BE2C (cell line): Measurements from ENCODE around the gene RPL32.

Experiments used
- DNase-seq: peaks from one replicate; pipeline ENCODE4 v3.0.0-alpha.2; 2020
- H3K27me3 ChIP-seq: fragments of 250-450 bp; sonication (Bioruptor Pico); 2 replicates; pipeline ENCODE4 v1.5.1; 2020; ENCODE audit warnings: mild to moderate bottlenecking
- H3K36me3 ChIP-seq: fragments of 250-450 bp; sonication (Bioruptor Pico); 2 replicates; pipeline ENCODE4 v1.5.1; 2020; ENCODE audit warnings: mild to moderate bottlenecking
- H3K4me1 ChIP-seq: fragments of 250-450 bp; sonication (Bioruptor Pico); 2 replicates; pipeline ENCODE4 v1.5.1; 2020
- H3K4me3 ChIP-seq: 2 replicates; pipeline ENCODE4 v1.5.1; 2011; ENCODE audit warnings: low read depth, low read length
- H3K9me3 ChIP-seq: fragments of 250-450 bp; sonication (Bioruptor Pico); 2 replicates; pipeline ENCODE4 v1.5.1; 2020
- TF ChIP-seq, protein P1 (sequence below): IDR thresholded peaks from 2 replicates; pipeline ENCODE4 v1.5.1; 2012; ENCODE audit warnings: mild to moderate bottlenecking, low read depth, low read length

The RPL32 gene

DNA sequence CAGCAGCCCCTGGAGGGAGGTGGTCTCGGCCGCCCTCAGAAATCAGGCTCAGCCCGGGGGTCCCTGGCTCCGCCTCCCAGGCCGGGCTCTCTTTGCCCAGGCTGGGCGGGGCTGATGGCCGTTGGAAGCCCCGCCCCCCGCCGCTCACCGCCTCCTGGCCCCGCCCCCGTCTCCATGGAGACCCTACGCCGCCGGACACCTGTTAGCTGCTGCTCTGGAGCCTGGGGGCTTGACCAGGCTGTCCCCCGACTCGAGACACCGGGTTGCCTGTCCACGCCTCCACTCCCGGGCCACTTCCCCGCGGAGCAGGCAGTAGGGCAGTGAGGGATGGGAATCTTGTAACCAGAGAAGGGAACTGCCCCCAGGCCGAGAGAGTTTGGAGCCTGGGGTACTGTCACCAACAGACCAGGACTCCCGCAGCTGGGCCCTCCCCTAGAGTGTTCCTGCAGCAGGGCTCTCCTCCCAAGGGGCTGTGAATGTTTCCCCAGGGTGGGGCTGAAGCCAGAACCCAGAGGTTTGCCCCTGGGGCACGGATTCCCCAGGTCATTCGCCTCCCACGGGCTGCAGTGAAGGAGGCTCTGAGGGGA, 27.8 kb upstream of the RPL32 start:
- Histone ChIP-seq H3K4me3 (no peak overlapping the region), H3K9me3 (no peaks in the 10 kb centered on the region), H3K27me3 (no peaks in the 10 kb centered on the region), H3K4me1 (peaks cover 4% of the 10 kb centered on the region; the same call in 1 of the 2 replicates), H3K36me3 (no peaks in the 10 kb centered on the region)
- peak; percentile 73 for DNase-seq
- TF ChIP-seq, protein P1, sequence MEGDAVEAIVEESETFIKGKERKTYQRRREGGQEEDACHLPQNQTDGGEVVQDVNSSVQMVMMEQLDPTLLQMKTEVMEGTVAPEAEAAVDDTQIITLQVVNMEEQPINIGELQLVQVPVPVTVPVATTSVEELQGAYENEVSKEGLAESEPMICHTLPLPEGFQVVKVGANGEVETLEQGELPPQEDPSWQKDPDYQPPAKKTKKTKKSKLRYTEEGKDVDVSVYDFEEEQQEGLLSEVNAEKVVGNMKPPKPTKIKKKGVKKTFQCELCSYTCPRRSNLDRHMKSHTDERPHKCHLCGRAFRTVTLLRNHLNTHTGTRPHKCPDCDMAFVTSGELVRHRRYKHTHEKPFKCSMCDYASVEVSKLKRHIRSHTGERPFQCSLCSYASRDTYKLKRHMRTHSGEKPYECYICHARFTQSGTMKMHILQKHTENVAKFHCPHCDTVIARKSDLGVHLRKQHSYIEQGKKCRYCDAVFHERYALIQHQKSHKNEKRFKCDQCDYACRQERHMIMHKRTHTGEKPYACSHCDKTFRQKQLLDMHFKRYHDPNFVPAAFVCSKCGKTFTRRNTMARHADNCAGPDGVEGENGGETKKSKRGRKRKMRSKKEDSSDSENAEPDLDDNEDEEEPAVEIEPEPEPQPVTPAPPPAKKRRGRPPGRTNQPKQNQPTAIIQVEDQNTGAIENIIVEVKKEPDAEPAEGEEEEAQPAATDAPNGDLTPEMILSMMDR = no peak

DNA sequence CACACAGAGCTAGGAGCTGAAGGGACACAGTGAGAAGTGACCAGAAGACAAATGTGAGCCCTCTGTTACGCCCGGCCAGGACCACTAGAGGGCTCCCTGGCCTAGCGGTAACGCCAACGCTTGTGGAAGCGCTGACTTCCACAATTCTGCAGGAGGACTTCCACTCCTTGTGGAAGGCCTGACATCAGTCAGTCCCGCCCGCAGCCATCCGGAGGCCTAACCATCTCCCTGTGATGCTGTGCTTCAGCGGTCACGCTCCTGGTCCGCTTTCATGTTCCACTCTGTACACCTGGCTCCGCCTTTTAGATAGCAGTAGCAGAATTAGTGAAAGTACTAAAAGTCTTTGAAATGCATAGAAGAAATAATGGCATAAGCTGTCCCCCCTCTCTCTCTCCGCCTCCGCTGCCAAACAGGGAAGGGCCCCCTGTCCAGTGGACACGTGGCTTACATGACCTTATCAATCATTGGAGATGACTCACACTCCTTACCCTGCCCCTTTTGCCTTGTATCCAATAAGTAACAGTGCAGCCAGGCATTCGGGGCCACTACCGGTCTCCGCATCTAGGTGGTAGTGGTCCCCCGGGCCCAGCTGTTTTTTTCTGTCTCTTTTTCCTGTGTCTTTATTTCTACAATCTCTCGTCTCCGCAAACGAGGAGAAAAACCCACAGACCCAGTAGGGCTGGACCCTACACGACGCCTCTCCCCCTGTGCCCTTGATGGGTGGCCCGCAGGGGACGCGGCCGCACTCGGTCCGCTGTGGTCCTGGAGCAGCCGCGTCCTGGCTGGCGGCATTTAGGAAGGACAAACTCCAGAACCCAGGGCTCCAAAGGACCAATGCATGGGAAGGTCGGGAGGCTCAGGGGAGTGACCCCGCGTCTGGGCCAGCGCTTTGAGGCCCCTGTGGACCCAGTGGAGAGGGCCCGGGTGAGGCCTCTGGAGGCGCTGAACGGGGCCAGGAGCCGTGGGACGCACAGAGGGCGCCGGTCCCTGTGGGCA, 27.0 kb upstream of the RPL32 start:
- Histone ChIP-seq H3K36me3 (no peaks in the 10 kb centered on the region), H3K9me3 (no peaks in the 10 kb centered on the region), H3K4me3 (no peak overlapping the region), H3K4me1 (peaks cover 4% of the 10 kb centered on the region; the same call in 1 of the 2 replicates), H3K27me3 (no peaks in the 10 kb centered on the region)
- DNase-seq = peak; percentile 81
- TF ChIP-seq, protein P1 = peak; percentile 78

DNA sequence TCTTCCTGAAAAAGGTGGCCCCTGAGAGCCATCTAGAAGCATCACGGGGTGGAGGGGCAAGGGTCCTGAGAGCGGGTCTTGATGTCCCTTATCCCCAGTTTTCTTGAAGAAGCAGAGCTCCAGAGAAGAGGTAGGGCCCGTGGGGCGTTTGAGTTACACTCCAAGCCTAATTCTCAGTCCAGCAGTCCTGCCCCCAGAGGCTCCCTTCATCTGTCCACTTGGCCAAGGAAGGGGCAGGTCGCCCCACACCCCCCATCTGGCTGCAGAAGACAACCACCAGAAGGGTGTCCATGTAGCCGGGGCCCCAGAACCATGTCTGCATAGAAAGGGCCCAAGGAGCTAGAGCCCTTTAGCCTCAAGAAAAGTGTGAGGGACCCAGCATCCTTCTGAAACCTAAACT, 25.5 kb upstream of the RPL32 start:
- H3K9me3 ChIP-seq = no peaks in the 10 kb centered on the region
- no peak overlapping the region for H3K4me3 ChIP-seq
- no peak for DNase-seq
- TF ChIP-seq, protein P1 = no peak
- H3K36me3 ChIP-seq = no peaks in the 10 kb centered on the region
- no peaks in the 10 kb centered on the region for H3K27me3 ChIP-seq
- H3K4me1 ChIP-seq = peaks cover 4% of the 10 kb centered on the region; the same call in 1 of the 2 replicates

DNA sequence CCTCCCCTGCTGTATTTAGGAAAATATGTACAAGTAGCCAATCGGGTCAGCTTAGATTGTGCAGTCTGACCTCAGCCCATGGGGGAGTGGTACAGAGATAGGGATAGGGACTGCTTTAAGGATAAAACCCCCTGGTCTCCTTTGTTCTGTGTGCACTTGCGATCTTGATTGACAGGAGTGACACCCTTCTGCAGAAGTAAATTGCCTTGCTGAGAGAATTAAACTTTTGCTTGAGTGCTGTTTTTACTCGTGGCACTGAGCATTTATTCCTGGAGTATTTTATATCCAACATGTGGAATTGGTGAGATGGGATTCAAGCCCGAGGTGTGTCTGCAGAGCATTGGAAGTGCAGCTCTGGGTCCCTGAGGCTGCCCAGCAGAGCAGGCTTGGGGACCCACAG, 23.9 kb upstream of the RPL32 start:
- Histone ChIP-seq H3K36me3 (no peaks in the 10 kb centered on the region), H3K27me3 (no peaks in the 10 kb centered on the region), H3K4me1 (peaks cover 4% of the 10 kb centered on the region; the same call in 1 of the 2 replicates), H3K4me3 (no peak overlapping the region), H3K9me3 (no peaks in the 10 kb centered on the region)
- TF ChIP-seq, protein P1 = no peak
- no peak for DNase-seq

DNA sequence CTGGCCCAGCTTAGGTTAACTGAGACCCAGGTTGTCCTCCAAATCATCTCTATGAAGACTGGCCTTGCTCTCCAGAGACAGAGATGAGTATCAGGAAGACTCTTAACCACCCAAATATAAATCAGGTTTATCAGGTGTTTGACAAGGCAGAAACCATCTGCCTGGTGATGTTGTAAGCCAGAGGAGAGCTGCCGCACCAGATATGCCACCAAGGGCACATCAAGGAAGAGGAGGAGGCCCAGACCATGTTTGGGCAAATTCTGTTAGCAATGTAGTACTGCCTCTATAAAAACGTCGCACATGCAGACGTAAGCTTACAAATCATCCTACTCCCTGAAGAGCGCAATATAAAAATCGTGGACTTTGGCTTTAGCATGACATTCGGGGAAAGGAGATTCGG, 21.0 kb upstream of the RPL32 start:
- TF ChIP-seq, protein P1 = no peak
- H3K36me3 ChIP-seq = no peaks in the 10 kb centered on the region
- no peaks in the 10 kb centered on the region for H3K27me3 ChIP-seq
- H3K9me3 ChIP-seq = no peaks in the 10 kb centered on the region
- no peak for DNase-seq
- no peak overlapping the region for H3K4me3 ChIP-seq
- no peaks in the 10 kb centered on the region for H3K4me1 ChIP-seq

DNA sequence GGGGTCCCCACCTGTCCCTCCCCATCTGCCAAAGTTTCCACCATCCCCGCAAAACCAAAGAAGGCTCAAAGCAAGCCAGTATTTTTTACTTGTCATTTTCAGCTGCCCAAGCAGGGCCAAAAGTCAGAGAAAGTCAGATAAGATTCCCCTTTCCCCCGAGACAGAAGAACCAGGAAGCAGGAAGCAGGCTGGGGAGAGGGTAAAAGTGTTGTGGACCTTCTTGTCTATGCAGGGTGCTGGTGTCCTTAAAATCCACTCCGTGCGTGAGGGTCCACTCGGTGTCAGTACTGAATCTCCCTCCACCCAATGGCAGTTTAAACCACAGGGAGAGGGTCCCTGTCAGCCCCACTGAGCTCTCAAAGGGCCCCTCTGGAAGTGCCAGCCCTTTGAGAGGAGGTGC, 20.2 kb upstream of the RPL32 start:
- Histone ChIP-seq H3K4me1 (no peaks in the 10 kb centered on the region), H3K9me3 (no peaks in the 10 kb centered on the region), H3K4me3 (no peak overlapping the region), H3K27me3 (no peaks in the 10 kb centered on the region), H3K36me3 (no peaks in the 10 kb centered on the region)
- TF ChIP-seq, protein P1 = no peak
- DNase-seq = no peak
